Activated B cell treated with CpG ODN at 0.5 μM for 24 hours (primary cell): ENCODE results near the gene MPRIP. TPM values are rescaled to one million over a fixed set of nuclear protein-coding genes. Genes with fewer than 3 reads are reported as not detected.

ENCODE experiments used
- ATAC-seq: fragments of 200-7000 bp; cut with Tn5 transposase; one replicate; pipeline ENCODE4 v1.10.0; 2021; ENCODE audit warnings: low read depth, mild to moderate bottlenecking, moderate library complexity
- CTCF ChIA-PET: fragments of 350-600 bp; sonication (Branson Sonifier 250); formaldehyde crosslinking; loops from one replicate; lab custom pipeline; 2021; ENCODE audit warnings: antibody characterized with exemption; lab: Charles Lee
- POLR2A ChIA-PET: fragments of 350-600 bp; sonication (Branson Sonifier 250); formaldehyde crosslinking; loops from one replicate; lab custom pipeline; 2021; ENCODE audit warnings: antibody characterized with exemption; lab: Charles Lee
- DNase-seq: peaks from one replicate; pipeline ENCODE4 v3.0.0; 2022
- H3K27ac Mint-ChIP-seq: one replicate; pipeline ENCODE4 v1.8.0; 2020; ENCODE audit warnings: mixed read lengths
- H3K27me3 Mint-ChIP-seq: one replicate; pipeline ENCODE4 v1.8.0; 2021; ENCODE audit warnings: mixed read lengths
- H3K36me3 Mint-ChIP-seq: one replicate; pipeline ENCODE4 v1.8.0; 2021; ENCODE audit warnings: low read depth, mixed read lengths
- H3K4me1 Mint-ChIP-seq: one replicate; pipeline ENCODE4 v1.8.0; 2021; ENCODE audit warnings: mixed read lengths
- H3K4me3 Mint-ChIP-seq: one replicate; pipeline ENCODE4 v1.8.0; 2020; ENCODE audit warnings: mild to moderate bottlenecking, mixed read lengths
- H3K9me3 Mint-ChIP-seq: one replicate; pipeline ENCODE4 v1.8.0; 2020; ENCODE audit warnings: mixed read lengths
- CTCF ChIP-seq: fragments of 200-600 bp; IDR thresholded peaks from one replicate; pipeline ENCODE4 v1.8.0; 2022; ENCODE audit warnings: antibody characterized with exemption, mild to moderate bottlenecking
- intact Hi-C: fragments of 100-400 bp; cut with micrococcal nuclease; formaldehyde crosslinking; loops from one replicate; pipeline ENCODE4 v1.15.1; 2024
- total RNA-seq: library from RNA; stranded (reverse); gene quantifications from 2 replicates; pipeline ENCODE4 v1.2.3, GENCODE V29; 2022

MPRIP gene
- total RNA-seq, 1 donor from 2014 or later, result 231 TPM

GRCh38 chr17:17082878-17083277, 40.6 kb downstream of the MPRIP start:
- Mint-ChIP-seq H3K27me3 (no peaks in the 10 kb centered on the region), H3K9me3 (no peaks in the 10 kb centered on the region), H3K27ac (no peak overlapping the region), H3K36me3 (peaks cover 75% of the 10 kb centered on the region), H3K4me3 (no peak overlapping the region), H3K4me1 (peaks cover 13% of the 10 kb centered on the region)
- intact Hi-C loops, result no loop called here
- ChIA-PET CTCF (no interaction called here), POLR2A (no interaction called here)
- ATAC-seq (no peak), DNase-seq (no peak)
- TF ChIP-seq CTCF, result no peak

GRCh38 chr17:17084317-17084835, 42.1 kb downstream of the MPRIP start:
- no peaks in the 10 kb centered on the region for H3K9me3 Mint-ChIP-seq
- no peak for TF ChIP-seq CTCF
- H3K27ac Mint-ChIP-seq, result no peak overlapping the region
- H3K27me3 Mint-ChIP-seq, result no peaks in the 10 kb centered on the region
- ChIA-PET CTCF (no interaction called here), POLR2A (no interaction called here)
- ATAC-seq, result no peak
- H3K4me1 Mint-ChIP-seq, result peaks cover 25% of the 10 kb centered on the region
- no peak overlapping the region for H3K4me3 Mint-ChIP-seq
- peaks cover 74% of the 10 kb centered on the region for H3K36me3 Mint-ChIP-seq
- intact Hi-C loops, result no loop called here
- no peak for DNase-seq

DNA sequence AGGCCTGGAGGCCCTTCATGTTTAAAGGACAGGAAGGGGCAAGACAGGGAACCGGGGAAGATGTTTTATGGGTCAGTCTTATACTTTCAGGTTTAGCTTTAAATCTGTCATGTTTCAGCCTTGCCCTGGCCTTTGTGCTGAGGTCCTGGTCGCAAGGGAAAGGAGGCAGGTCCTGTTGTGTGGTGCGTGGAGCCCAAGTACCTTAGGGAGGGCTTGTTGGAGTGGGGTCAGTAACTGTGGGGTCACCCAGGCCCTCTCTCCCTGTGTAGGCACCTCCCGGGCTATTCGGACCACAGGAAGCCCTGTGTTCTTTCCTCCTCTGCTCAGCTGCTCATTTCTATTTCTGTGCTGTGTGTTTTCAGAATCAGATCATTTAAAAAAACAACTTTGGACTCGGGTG, 42.7 kb downstream of the MPRIP start:
- TF ChIP-seq CTCF, result no peak
- peaks cover 27% of the 10 kb centered on the region for H3K4me1 Mint-ChIP-seq
- H3K9me3 Mint-ChIP-seq, result no peaks in the 10 kb centered on the region
- ATAC-seq (no peak), DNase-seq (no peak)
- ChIA-PET CTCF (no interaction called here), POLR2A (no interaction called here)
- no peak overlapping the region for H3K27ac Mint-ChIP-seq
- no peaks in the 10 kb centered on the region for H3K27me3 Mint-ChIP-seq
- intact Hi-C loops, result no loop called here
- peaks cover 74% of the 10 kb centered on the region for H3K36me3 Mint-ChIP-seq
- H3K4me3 Mint-ChIP-seq, result no peak overlapping the region

DNA sequence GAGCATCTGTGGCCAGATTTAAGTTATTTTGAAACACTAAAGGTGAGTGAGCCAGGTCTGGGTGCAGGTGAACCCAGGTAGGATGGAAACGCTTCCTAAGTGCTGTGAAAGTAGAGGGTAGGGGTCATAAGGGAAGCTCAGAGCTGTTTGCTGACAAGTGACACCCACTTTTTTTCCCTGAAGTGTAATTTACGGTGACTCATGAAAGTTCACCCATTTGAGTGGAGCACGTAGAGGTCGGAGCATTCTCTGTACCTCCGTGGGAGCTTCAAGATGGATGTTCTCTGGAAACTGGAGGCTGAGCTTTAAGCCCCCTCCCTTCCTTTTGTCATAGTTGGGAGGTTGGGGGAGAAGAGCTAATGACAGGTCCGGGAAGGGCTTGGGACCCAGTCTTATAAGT, 44.3 kb downstream of the MPRIP start:
- ATAC-seq, result no peak
- Mint-ChIP-seq H3K27me3 (no peaks in the 10 kb centered on the region), H3K36me3 (peaks cover 75% of the 10 kb centered on the region), H3K27ac (peak overlapping the region; percentile 1), H3K9me3 (no peaks in the 10 kb centered on the region), H3K4me3 (no peak overlapping the region), H3K4me1 (peaks cover 25% of the 10 kb centered on the region)
- no peak for TF ChIP-seq CTCF
- ChIA-PET CTCF (no interaction called here), POLR2A (no interaction called here)
- no peak for DNase-seq
- intact Hi-C loops, result no loop called here

- Mint-ChIP-seq H3K9me3 (no peaks in the 10 kb centered on the region), H3K4me3 (no peak overlapping the region), H3K4me1 (peaks cover 34% of the 10 kb centered on the region), H3K27ac (peak overlapping the region; percentile 18), H3K27me3 (no peaks in the 10 kb centered on the region), H3K36me3 (peaks cover 77% of the 10 kb centered on the region)
- ChIA-PET CTCF (no interaction called here), POLR2A (no interaction called here)
- DNase-seq (no peak), ATAC-seq (no peak)
- no peak for TF ChIP-seq CTCF
- intact Hi-C loops, result no loop called here
These were observed 45.3 kb downstream of the MPRIP start for GRCh38 chr17:17087424-17088015.
